AG09319 (cell line): ENCODE measurements around the gene DUOX1.

ENCODE experiments used
- DNase-seq: peaks from one replicate; pipeline ENCODE4 v3.0.0-alpha.2; 2010; ENCODE audit warnings: low read depth; ENCODE audit errors: extremely low read depth
- TF ChIP-seq, protein P1 (sequence below): IDR thresholded peaks from 2 replicates; pipeline ENCODE4 v1.5.1; 2011; ENCODE audit warnings: low read depth, mild to moderate bottlenecking, inconsistent platforms, low read length, moderate library complexity

The DUOX1 gene

DNA sequence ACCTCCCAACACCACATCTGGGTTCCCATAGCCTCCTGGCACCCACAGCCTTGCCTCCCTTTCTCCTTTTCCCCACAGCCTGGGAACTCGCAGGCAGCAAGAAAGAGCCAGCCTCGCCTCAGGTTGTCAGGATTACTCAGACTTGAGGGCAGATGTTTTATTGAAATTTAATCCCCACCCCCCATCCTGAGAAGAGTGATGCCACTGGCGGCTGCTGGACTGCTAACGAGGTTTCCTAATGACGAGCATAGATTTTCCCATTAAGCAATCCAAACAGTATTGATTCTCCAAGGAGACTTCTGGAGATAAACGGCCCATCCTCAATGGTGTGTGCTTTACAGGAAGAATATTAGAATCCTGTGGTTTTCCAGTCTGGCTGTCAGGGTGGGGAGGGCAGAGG is 44.3 kb downstream of the DUOX1 start:
- no peak for DNase-seq
- TF ChIP-seq, protein P1, sequence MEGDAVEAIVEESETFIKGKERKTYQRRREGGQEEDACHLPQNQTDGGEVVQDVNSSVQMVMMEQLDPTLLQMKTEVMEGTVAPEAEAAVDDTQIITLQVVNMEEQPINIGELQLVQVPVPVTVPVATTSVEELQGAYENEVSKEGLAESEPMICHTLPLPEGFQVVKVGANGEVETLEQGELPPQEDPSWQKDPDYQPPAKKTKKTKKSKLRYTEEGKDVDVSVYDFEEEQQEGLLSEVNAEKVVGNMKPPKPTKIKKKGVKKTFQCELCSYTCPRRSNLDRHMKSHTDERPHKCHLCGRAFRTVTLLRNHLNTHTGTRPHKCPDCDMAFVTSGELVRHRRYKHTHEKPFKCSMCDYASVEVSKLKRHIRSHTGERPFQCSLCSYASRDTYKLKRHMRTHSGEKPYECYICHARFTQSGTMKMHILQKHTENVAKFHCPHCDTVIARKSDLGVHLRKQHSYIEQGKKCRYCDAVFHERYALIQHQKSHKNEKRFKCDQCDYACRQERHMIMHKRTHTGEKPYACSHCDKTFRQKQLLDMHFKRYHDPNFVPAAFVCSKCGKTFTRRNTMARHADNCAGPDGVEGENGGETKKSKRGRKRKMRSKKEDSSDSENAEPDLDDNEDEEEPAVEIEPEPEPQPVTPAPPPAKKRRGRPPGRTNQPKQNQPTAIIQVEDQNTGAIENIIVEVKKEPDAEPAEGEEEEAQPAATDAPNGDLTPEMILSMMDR: no peak

DNA sequence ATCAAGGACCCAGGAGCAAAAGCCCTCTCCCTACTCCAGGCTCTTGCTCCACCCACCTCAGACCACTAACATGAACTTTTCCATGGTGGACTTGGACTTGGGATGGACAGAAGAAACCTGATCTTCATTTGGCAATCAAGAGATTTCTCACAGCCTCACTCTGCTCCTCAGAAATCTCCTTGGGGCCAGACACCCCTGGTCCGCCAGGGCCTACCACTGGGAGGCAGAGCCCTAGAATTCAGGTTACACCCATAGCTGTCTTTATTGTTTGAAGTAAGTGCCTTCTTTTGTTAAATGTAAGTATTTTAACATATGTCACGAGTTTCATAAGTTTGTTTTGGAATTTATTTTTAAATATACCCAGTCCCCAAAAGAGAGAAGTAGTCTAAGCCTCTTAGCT is 44.8 kb downstream of the DUOX1 start:
- TF ChIP-seq, protein P1: no peak
- no peak for DNase-seq

DNA sequence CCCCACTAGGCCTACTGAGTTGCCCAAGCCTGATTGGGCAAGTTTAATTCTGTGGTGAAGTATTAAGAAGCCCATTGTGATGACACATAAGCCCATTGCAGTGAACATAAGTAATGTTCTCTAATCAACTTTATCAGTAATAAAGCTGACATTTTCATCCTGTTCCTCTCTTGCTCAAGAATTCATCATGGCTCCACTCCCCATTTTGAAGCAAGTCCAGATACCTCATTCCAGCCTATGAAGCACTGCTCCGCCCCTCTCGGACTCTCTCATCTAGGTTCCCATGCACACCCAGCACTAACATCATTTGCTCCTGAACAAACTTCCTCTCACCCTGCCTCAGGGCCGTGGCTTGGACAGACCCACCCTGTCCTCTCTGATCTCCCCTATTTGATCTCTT is 47.5 kb downstream of the DUOX1 start:
- DNase-seq: no peak
- TF ChIP-seq, protein P1: no peak

DNA sequence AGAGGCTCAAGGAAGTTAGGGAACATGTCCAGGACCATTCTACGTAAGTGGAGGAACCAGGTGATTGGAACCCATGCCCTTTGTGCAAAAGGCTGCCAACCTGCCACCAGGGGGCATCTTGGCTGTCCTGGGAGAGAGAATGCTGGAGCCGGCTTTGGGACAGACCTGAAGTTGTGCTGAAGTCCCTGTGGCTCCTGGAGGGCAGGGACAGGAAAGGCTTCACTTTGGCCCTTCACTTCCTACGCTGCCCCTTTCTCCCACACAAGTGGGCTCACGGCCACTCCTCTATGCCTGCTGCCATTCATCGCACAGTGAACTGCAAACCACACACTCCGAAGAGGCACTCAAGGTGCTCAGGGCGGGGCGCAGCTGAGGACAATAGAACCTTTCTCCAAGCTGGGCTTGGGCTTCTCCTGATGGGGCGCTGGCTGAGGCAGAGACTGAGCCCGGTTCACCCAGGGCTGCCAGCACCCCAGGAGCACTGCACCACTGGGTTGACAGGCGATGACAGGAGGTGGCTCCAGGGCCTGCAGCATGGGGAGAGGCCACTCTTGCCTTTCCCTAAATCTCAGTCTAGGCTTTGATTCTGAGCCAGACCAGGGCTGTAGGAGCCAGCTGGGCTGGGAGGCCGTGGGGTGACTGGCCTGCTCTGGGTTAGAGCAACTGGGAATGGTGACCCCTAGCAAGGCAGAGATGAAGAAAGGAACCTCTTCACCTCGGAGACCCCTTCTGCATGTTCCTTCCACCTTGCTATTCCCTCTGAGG is 49.6 kb downstream of the DUOX1 start:
- DNase-seq: no peak
- TF ChIP-seq, protein P1: peak; percentile 35

DNA sequence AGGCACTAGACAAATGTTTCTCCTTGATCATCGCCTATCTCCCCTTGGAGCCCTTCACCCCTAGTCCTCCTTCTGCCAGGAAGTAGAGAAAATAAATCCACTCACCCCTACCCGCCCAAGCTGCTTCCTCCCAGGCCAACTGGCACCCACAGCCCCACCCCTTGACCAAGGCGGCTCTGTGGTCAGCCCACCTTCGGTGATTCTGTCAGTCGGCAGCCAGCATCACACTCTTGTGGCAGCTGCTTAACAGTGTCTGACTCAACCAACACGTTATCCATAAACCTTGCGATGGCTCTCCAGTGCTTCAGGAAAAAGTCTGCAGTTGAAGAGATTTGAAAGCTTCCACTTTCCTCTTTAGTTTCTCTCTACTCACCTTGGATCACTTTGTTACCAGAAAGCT is 50.4 kb downstream of the DUOX1 start:
- DNase-seq: no peak

DNA sequence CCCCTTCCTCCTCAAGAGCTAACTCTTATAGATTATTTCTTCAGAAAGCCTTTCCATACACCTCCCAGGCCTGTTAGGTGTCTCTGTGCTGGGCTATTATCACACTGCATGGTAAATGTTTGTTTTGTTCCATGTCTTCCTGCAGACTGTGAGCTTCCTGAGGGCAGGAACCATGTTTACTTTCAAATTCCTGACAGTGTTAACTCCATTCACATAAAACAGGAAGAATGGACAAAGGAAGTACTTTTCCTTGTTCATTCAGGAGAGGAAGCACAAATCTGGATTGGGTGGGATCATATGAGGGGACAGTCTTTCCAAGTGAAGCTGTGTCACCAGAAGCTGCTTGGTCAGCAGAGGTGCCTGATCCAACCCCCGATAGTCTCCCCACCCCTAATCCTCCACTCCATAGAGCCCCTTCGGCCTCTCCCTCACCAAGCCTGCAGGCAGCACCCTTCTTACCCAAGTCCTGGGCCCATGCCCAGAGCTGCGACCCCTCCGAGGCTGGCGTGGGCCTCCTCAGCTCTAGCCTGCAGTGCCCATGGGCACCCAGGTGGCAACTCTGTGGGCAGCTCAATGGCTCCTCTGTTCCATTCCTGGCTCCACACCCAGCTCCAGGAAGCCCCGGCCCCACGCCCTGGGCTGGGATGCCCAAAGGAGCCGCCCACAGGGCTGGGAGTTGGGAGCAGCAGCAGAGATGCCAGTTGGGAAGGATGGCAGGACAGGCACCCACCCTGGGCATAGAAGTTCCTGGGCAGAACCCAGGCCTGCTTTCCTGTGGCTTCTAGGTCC is 51.0 kb downstream of the DUOX1 start:
- DNase-seq: no peak
- TF ChIP-seq, protein P1: no peak

More for the DNA sequence above, 50.4 kb downstream of the DUOX1 start:
- TF ChIP-seq, protein P1: no peak
